HG03432 (cell line): Measurements from ENCODE around the gene BACE1.

Experiments
- ATAC-seq: cut with Tn5 transposase; IDR thresholded peaks from one replicate; pipeline ENCODE4 v1.9.1; 2021; ENCODE audit warnings: mild to moderate bottlenecking, moderate library complexity; ENCODE audit not compliant: unreplicated experiment

The BACE1 gene

DNA sequence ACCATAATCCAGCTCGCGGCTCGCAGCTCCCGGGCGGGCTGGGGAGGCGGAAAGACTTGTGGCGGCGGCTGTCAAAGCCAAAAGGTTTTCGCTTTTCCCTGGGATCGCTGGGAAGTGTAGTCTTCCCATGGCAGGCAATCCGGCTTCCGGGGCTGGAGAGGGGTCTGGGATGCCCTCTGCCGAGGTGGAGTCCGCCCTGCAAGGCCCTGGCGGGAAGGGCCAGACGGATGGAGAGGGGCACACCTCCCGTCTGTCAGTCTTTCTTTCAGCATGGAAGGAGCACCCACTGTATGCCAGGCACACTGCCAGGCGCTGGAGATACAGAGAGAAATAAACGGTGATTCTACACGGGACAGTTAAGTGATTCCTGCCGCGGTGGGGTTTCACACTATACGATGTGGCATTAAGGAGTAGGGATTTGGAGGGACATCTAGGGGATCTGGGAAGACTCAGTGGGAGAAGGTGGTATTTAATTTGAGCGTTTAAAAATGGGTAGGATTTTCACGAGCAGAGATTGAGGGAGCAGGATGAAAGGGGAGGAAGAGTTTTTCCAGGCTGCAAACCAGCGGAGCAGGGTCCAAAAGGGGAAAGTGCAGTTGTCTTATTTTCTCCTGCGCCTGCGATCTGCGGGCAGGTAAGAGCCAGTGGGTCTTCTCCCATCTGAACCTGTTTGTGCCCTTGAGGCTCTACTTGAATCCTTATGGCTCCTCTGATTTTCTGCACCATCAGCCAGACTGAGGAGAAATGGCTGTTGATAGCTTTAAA lies at the start of gene BACE1:
Gene BACE1 (minus strand): TSS at position 60 of the 765 bp plus-strand sequence. CDS start 461 bp downstream, outside the sequence.
- ATAC-seq, result peak; percentile 25

- no peak for ATAC-seq
Observed at GRCh38 chr11:117361432-117361831, 45.4 kb upstream of the BACE1 start.

GRCh38 chr11:117356126-117356890 lies 40.3 kb upstream of the BACE1 start:
- no peak for ATAC-seq

GRCh38 chr11:117354550-117354949 lies 38.5 kb upstream of the BACE1 start:
- ATAC-seq, result no peak

DNA sequence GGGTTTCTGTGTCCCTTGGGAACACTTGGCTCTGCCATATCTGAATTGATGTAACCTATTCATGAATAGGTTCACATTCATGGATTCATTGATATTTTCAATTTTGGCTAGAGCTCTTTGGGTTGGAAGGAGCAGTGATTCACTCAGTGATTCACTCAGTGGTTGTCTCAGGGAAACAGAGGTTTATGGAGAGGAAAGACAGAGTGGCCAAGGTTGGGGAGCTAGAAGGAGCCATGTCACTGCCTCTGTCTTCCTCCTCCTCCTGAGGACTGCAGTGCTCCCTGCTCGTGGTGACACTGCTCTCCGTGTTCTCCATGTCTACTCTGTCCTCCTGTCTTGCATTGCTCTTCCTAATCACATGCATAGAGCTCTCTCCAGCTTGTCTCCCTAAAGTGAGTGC lies 29.0 kb upstream of the BACE1 start:
- no peak for ATAC-seq

- no peak for ATAC-seq
Observed at GRCh38 chr11:117337076-117337475, 21.0 kb upstream of the BACE1 start.

- ATAC-seq, result no peak
Observed at GRCh38 chr11:117335399-117335798, 19.3 kb upstream of the BACE1 start.

DNA sequence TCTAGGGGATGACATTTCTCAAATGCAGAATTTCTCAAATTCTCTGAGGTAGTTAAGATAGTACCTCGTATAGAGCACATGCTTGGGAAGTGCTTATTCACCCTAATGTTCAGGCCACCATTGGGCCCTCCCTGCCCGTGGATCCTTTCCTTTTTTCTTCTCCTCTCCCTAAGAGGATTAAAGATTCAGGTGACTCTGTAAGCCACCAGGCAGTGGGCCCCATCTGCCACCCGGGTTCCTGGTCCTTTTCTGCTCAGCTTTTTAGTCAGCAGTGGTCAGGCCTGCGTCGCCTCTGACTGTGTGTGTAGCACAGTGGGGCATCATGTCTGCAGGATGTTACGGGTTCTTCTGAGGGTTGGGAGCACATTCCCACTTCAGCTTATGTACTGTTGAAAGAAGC lies 18.8 kb upstream of the BACE1 start:
- no peak for ATAC-seq

DNA sequence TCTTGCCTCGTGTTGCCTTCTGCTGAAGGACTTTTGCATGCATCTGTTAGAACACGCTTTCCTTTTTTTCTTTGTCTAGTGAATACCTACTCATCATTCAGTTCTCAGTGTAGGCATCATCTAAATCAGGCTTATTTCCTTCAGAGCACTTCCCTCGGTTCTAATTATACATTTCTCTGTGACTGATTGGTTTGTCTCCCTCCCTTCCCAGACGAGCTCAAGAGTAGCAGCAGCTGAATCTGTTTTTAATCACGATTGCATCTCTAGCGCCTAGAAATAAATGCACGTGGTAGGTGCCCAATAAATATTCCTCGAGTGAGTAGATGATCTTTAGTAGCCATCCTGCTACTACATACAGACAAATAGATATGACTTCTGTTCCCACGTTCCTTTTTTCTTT lies 17.9 kb upstream of the BACE1 start:
- ATAC-seq, result no peak

DNA sequence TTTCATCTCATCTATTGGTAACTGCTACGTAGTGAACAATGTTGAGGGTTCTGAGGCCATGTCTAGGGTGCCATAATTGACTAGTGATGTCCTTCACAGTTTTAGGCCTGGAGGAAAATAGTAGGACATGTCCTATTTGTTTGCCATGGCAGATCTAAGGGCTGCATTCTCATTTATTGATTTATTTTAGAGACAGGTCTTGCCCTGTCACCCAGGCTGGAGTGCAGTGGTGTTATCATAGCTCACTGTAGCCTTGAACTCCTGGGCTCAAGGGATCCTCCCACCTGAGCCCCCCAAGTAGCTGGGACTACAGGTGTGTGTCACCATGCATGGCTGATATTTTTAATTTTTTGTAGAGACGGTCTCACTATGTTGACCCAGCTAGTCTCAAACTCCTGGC lies 16.8 kb upstream of the BACE1 start:
- ATAC-seq, result no peak

- peak; percentile 11 for ATAC-seq
Observed at GRCh38 chr11:117328375-117329010, 12.4 kb upstream of the BACE1 start.

GRCh38 chr11:117327567-117328374 lies 11.7 kb upstream of the BACE1 start, which contains the start of gene CEP164:
Gene CEP164, plus strand, starts transcription at chr11:117327854. Its CDS starts 10,733 bp downstream, at chr11:117338587.
- ATAC-seq, result peak; percentile 93

GRCh38 chr11:117327255-117327566 lies 11.2 kb upstream of the BACE1 start:
- ATAC-seq, result peak; percentile 12

DNA sequence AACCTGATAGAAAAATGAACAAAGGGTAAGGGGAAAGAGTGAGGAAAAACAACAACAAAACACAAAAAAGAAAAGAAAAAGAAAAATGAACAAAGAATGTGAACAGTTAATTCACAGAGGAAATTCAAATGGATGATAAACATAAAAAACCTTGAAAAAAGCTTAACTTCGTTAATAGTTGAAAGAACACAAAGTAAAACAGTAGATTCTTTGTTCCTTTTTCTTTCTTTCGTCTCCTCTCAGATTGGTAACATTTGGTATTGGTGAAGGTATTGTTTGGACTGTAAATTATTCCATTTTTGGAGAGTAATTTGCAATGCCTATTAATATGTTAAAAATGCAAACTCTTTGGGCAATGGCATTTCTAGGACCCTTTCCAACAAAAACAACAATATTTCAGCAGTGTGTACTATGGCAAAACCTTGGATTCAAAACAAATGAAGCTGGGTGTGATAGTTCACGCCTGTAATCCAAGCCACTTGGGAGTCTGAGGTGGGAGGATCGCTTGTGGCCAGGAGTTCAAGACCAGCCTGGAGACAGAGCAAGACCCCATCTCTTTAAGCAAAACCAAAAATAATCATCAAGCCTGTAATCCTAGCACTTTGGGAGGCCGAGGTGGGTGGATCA lies 3.3 kb upstream of the BACE1 start:
- ATAC-seq, result no peak

GRCh38 chr11:117318738-117319137 lies 2.7 kb upstream of the BACE1 start:
- no peak for ATAC-seq

DNA sequence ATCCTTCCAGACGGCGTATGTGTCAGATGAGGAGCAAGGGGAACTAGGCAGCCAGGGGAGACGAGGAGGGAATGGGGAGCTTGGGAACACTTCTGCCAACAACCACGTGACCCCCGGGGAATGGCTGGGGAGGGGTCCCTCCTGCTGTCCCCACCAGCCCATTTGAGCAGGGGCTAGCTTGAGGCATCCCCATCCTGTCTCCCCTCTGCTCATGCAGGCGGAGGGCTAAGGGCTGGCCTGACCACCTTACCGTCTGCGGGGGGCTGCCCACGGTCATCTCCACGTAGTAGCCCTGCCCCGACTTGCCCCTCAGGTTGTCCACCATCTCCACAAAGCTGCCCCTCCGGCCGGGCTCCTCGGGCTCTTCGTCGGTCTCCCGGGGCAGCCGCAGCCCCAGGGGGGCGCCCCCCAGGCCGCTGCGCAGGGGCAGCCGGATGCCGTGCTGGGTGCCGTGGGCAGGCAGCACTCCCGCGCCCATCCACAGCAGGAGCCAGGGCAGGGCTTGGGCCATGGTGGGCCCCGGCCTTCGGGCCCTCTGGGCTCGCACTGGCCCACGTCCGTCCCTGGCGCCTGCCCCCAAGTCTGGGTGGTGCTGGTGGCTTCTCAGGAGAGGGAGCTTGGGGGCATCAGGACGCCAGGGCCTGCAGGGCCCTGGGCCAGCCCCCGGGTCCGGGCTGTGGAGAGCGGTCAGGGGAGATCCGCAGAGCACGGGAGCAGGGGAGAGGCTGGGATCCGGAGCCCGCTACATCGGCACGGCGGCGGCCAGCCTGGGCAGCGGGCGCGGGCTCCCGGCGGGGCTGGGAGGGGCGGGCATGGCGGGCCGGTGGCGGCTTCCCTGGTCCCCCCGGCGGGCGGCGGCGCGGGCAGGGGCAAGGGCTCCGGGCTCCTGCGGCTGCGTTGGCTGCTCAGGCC lies 515 bp downstream of the BACE1 start:
- ATAC-seq, result peak; percentile 38

DNA sequence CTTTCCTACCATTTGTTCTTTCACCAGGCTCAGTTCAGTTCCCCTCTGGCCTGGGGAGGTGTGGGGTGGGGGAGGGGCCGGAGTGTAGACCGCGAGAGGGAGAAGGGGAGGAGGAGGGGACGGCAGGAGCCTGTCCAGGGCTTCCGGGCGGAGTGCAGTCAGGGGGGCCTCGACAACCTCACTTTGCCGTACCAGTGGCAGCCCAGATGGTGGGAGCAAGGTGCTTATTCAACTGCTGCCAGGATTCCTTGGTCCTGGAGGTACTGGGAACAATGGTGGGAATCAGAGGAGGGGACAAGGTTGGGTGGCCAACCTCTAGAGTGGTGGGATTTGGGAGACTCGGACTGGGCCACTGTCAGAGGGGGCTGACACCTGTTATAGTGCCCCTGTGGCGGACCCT lies 1.2 kb downstream of the BACE1 start:
- ATAC-seq, result no peak

GRCh38 chr11:117313828-117314768 lies 2.0 kb downstream of the BACE1 start:
- no peak for ATAC-seq
